Uterus (tissue), 2 donors: ENCODE measurements around the gene CEP63.

Experiments used
- POLR2A ChIP-seq, 2 donors: fragments of 450-650 bp; IDR thresholded peaks; one replicate each; pipeline ENCODE4 v1.6.1; 2016; ENCODE audit warnings: antibody characterized with exemption in 2 of 2, mild to moderate bottlenecking in 1 of 2, moderate library complexity in 1 of 2
- TF ChIP-seq, protein P1 (sequence below), 4 experiments: fragments of 200-600 bp in 2 of 4; fragments of 450-650 bp in 2 of 4; sonication (generic) in 2 of 4; IDR thresholded peaks; one replicate each; pipeline ENCODE4 v1.5.1; 2016 to 2019; ENCODE audit warnings: antibody characterized with exemption in 4 of 4, mild to moderate bottlenecking in 2 of 4, moderate library complexity in 1 of 4

DNA sequence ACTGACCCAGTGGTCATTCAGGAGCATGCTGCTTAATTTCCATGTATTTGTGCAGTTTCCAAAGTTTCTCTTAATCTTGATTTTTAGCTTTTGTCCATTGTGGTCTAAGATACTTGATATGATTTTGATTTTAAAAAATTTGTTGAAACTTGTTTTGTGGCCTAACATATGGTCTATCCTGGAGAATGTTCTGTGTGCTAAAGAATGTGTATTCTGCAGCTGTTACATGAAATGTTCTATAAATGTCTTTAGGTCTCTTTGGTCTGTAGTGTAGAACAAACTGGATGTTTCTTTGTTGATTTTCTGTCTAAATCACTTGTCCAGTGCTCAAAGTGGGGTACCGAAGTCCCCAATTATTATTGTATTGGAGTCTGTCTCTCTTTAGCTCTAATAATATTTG, 17.4 kb downstream of the CEP63 start:
- TF ChIP-seq, protein P1, sequence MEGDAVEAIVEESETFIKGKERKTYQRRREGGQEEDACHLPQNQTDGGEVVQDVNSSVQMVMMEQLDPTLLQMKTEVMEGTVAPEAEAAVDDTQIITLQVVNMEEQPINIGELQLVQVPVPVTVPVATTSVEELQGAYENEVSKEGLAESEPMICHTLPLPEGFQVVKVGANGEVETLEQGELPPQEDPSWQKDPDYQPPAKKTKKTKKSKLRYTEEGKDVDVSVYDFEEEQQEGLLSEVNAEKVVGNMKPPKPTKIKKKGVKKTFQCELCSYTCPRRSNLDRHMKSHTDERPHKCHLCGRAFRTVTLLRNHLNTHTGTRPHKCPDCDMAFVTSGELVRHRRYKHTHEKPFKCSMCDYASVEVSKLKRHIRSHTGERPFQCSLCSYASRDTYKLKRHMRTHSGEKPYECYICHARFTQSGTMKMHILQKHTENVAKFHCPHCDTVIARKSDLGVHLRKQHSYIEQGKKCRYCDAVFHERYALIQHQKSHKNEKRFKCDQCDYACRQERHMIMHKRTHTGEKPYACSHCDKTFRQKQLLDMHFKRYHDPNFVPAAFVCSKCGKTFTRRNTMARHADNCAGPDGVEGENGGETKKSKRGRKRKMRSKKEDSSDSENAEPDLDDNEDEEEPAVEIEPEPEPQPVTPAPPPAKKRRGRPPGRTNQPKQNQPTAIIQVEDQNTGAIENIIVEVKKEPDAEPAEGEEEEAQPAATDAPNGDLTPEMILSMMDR (IDR thresholded peaks at IDR 0.05) = no peak
- TF ChIP-seq POLR2A (IDR thresholded peaks at IDR 0.05) = no peak
